Measurements from ENCODE around the gene BLVRA. TPM values are rescaled to one million over a fixed set of nuclear protein-coding genes. Genes with fewer than 3 reads are reported as not detected.
"Not testable (repeated sequence)": the region's sequence is repeated elsewhere in the genome, so short reads cannot be mapped to it uniquely, and the experiment has no call there.

Gene BLVRA
- total RNA-seq, 6 donors from 2014 or later: 77.5 to 112 (median 105) TPM

GRCh38 chr7:43768887-43769272, 10.4 kb downstream of the BLVRA start:
- Histone ChIP-seq H3K9me3 (no peaks in the 10 kb centered on the region), H3K27ac (no peak overlapping the region), H3K36me3 (peaks cover 0 to 27% (median 8%) of the 10 kb centered on the region in 4 donors), H3K4me3 (no peak overlapping the region), H3K27me3 (no peaks in the 10 kb centered on the region), H3K4me1 (peaks cover 9 to 26% (median 23%) of the 10 kb centered on the region in 4 donors)
- ATAC-seq (ENCODE audit: low FRiP score in 2 of 2) (no peak), DNase-seq (no peak)
- TF ChIP-seq EP300 (IDR thresholded peaks at IDR 0.05) (no peak), POLR2AphosphoS5 (IDR thresholded peaks at IDR 0.05) (no peak)
- 86 to 91% methylated on average over 4 of the region's 4 CpGs for WGBS, 2 donors

DNA sequence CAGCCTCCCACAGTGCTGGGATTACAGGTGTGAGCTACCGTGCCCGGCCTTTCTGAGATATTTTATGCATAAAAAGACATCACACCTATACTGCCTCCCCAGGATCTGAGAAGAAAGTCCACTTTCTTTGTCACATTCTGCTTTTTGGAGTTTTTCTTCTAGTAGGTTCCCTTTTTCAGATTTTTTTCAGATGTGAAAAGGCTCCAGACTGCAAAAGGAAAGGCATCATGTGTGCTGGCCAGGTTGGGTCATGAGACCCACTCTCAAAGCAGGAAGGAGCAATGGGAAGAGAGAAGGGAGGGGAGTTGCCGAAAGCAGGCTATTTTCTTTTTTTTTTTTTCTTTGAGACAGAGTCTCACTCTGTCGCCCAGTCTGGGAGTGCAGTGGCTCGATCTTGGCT, 10.8 kb downstream of the BLVRA start:
- no peaks in the 10 kb centered on the region for H3K27me3 ChIP-seq
- WGBS, 2 donors: 77 to 86% methylated on average over 5 of the region's 5 CpGs
- H3K4me3 ChIP-seq: no peak overlapping the region
- no peak overlapping the region for H3K27ac ChIP-seq
- TF ChIP-seq, protein P1, sequence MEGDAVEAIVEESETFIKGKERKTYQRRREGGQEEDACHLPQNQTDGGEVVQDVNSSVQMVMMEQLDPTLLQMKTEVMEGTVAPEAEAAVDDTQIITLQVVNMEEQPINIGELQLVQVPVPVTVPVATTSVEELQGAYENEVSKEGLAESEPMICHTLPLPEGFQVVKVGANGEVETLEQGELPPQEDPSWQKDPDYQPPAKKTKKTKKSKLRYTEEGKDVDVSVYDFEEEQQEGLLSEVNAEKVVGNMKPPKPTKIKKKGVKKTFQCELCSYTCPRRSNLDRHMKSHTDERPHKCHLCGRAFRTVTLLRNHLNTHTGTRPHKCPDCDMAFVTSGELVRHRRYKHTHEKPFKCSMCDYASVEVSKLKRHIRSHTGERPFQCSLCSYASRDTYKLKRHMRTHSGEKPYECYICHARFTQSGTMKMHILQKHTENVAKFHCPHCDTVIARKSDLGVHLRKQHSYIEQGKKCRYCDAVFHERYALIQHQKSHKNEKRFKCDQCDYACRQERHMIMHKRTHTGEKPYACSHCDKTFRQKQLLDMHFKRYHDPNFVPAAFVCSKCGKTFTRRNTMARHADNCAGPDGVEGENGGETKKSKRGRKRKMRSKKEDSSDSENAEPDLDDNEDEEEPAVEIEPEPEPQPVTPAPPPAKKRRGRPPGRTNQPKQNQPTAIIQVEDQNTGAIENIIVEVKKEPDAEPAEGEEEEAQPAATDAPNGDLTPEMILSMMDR (IDR thresholded peaks at IDR 0.05): no peak
- H3K36me3 ChIP-seq: peaks cover 0 to 27% (median 8%) of the 10 kb centered on the region in 4 donors
- DNase-seq: no peak
- ATAC-seq (ENCODE audit: low FRiP score in 2 of 2): no peak
- no peaks in the 10 kb centered on the region for H3K9me3 ChIP-seq
- peaks cover 9 to 24% (median 20%) of the 10 kb centered on the region in 4 donors for H3K4me1 ChIP-seq

DNA sequence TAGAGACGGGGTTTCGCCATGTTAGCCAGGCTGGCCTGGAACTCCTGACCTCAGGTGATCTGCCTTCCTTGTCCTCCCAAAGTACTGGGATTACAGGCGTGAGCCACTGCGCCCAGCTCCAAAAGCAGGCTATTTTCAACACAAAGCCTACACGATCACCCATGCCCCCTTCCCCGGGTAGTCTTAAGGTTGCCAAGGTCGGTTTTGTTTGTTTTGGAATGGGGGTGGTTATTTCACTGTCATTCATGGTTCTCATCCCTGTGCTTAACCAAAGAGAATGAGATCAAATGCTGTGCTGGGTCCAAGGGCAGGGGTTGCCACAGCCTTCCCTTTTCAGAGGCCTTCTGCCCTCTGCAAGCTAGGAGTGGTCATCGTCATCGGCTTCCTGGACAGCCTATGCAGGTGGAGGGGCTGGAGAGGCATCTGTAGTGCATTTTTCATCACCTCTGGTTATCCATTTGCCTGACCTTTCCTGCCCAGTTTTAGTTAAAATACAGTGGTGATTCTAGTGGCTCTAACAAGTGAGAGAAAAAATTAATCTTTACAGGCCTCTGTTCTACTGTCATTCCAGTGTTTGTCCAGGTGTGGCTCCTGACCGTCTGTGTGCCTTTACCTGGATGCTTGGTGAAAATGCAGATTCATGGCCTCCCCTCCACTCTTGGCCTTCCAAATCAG, 11.4 kb downstream of the BLVRA start:
- H3K9me3 ChIP-seq: no peaks in the 10 kb centered on the region
- peaks cover 0 to 27% (median 8%) of the 10 kb centered on the region in 4 donors for H3K36me3 ChIP-seq
- H3K27ac ChIP-seq: peak overlapping the region in 1 of 4 donors; percentile 14
- DNase-seq (no peak), ATAC-seq (ENCODE audit: low FRiP score in 2 of 2) (no peak)
- no peaks in the 10 kb centered on the region for H3K27me3 ChIP-seq
- H3K4me1 ChIP-seq: peaks cover 5 to 18% (median 13%) of the 10 kb centered on the region in 4 donors
- WGBS, 2 donors: 75 to 85% methylated on average over 6 to 10 of the region's 10 CpGs
- no peak overlapping the region for H3K4me3 ChIP-seq
- TF ChIP-seq, protein P1 (IDR thresholded peaks at IDR 0.05): no peak
- no peak for TF ChIP-seq POLR2AphosphoS5 (IDR thresholded peaks at IDR 0.05)
- TF ChIP-seq POLR2A (IDR thresholded peaks at IDR 0.05): no peak
- no peak for TF ChIP-seq EP300 (IDR thresholded peaks at IDR 0.05)

DNA sequence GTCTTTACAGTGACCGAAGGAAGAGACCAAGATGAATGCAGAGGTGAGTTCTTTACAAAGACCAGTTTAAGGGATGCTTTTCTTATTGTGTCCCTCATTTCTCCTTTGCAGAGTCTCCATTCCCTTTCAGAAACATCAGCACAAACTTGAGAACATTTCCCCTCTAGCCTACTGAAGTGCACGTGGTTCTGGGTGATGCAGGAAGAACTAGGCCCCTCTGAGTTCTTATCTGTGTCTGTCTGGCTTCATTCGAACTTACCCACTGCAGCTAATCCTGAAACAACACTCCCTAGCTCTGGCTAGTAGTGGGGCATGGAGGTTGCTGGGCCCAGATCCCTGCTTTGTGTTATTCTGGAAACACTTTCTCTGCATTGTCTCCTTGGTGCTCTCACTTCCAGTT, 12.6 kb downstream of the BLVRA start:
- DNase-seq (no peak), ATAC-seq (ENCODE audit: low FRiP score in 2 of 2) (no peak)
- Histone ChIP-seq H3K27me3 (no peaks in the 10 kb centered on the region), H3K4me1 (peaks cover 0 to 9% (median 8%) of the 10 kb centered on the region in 4 donors), H3K27ac (no peak overlapping the region), H3K4me3 (no peak overlapping the region), H3K36me3 (peaks cover 0 to 27% (median 8%) of the 10 kb centered on the region in 4 donors), H3K9me3 (no peaks in the 10 kb centered on the region)
- WGBS, 2 donors: 44 to 62% methylated on average over 3 of the region's 3 CpGs
- TF ChIP-seq POLR2AphosphoS5 (IDR thresholded peaks at IDR 0.05) (no peak), POLR2A (IDR thresholded peaks at IDR 0.05) (no peak)
- TF ChIP-seq, protein P1 (IDR thresholded peaks at IDR 0.05): no peak

- no peaks in the 10 kb centered on the region for H3K9me3 ChIP-seq
- no peak for TF ChIP-seq EP300 (IDR thresholded peaks at IDR 0.05)
- no peak overlapping the region for H3K4me3 ChIP-seq
- 74 to 89% methylated on average over 3 of the region's 3 CpGs for WGBS, 2 donors
- ATAC-seq (ENCODE audit: low FRiP score in 2 of 2) (no peak), DNase-seq (no peak)
- no peak overlapping the region for H3K27ac ChIP-seq
- H3K27me3 ChIP-seq: no peaks in the 10 kb centered on the region
- peaks cover 0 to 27% (median 8%) of the 10 kb centered on the region in 4 donors for H3K36me3 ChIP-seq
- H3K4me1 ChIP-seq: peaks cover 0 to 9% (median 8%) of the 10 kb centered on the region in 4 donors
Observed at GRCh38 chr7:43771573-43771972, 13.1 kb downstream of the BLVRA start.

- peaks cover 0 to 25% (median 8%) of the 10 kb centered on the region in 4 donors for H3K36me3 ChIP-seq
- DNase-seq; H3K27ac ChIP-seq; ATAC-seq (ENCODE audit: low FRiP score in 2 of 2); H3K27me3 ChIP-seq; H3K9me3 ChIP-seq; H3K4me3 ChIP-seq: not testable (repeated sequence)
- WGBS, 2 donors: 90 to 96% methylated on average over 6 of the region's 6 CpGs
- peaks cover 0 to 10% (median 6%) of the 10 kb centered on the region in 4 donors for H3K4me1 ChIP-seq
Observed at GRCh38 chr7:43773268-43773667, 14.8 kb downstream of the BLVRA start.

GRCh38 chr7:43775255-43775654, 16.8 kb downstream of the BLVRA start:
- Histone ChIP-seq H3K36me3 (peaks cover 0 to 33% (median 10%) of the 10 kb centered on the region in 4 donors), H3K4me1 (peaks cover 0 to 15% (median 13%) of the 10 kb centered on the region in 4 donors)
- H3K9me3 ChIP-seq; DNase-seq; H3K27ac ChIP-seq; H3K27me3 ChIP-seq; H3K4me3 ChIP-seq; ATAC-seq (ENCODE audit: low FRiP score in 2 of 2): not testable (repeated sequence)
- 92 to 100% methylated on average over 2 of the region's 2 CpGs for WGBS, 2 donors

Measured in upper lobe of left lung (tissue), 6 donors.